ENCODE results near the gene MAP3K5.

MAP3K5 gene

DNA sequence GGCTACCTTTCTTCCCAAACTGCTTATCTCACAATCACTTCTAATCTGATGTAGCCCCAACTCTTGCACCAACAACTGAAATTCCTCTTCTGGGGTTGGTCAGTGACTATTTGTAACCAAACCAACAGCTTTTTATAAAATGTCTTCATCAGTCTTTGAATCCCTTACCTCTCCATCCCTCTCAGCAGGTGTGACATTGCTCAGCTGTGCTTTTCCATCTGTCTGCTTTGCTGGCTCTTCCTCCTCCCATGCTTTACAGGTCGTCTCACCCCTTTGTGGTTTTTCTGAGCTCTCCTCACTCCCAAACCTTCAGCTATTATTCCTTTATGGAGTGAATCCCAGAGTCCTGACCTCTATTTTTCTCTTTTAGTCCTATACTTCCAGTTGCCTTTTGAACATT is 248.0 kb downstream of the MAP3K5 start:
- no peak for TF ChIP-seq POLR2AphosphoS5 (IDR thresholded peaks at IDR 0.05; ENCODE audit: low read depth, low read length)
- no peak for TF ChIP-seq SIN3A (IDR thresholded peaks at IDR 0.05; ENCODE audit: borderline replicate concordance, insufficient read depth, low read length)
- TF ChIP-seq, protein P1, sequence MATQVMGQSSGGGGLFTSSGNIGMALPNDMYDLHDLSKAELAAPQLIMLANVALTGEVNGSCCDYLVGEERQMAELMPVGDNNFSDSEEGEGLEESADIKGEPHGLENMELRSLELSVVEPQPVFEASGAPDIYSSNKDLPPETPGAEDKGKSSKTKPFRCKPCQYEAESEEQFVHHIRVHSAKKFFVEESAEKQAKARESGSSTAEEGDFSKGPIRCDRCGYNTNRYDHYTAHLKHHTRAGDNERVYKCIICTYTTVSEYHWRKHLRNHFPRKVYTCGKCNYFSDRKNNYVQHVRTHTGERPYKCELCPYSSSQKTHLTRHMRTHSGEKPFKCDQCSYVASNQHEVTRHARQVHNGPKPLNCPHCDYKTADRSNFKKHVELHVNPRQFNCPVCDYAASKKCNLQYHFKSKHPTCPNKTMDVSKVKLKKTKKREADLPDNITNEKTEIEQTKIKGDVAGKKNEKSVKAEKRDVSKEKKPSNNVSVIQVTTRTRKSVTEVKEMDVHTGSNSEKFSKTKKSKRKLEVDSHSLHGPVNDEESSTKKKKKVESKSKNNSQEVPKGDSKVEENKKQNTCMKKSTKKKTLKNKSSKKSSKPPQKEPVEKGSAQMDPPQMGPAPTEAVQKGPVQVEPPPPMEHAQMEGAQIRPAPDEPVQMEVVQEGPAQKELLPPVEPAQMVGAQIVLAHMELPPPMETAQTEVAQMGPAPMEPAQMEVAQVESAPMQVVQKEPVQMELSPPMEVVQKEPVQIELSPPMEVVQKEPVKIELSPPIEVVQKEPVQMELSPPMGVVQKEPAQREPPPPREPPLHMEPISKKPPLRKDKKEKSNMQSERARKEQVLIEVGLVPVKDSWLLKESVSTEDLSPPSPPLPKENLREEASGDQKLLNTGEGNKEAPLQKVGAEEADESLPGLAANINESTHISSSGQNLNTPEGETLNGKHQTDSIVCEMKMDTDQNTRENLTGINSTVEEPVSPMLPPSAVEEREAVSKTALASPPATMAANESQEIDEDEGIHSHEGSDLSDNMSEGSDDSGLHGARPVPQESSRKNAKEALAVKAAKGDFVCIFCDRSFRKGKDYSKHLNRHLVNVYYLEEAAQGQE (IDR thresholded peaks at IDR 0.05; ENCODE audit: insufficient read depth in 1 of 2, low read depth in 2 of 2, low read length in 2 of 2) = no peak
- TF ChIP-seq FOXP2 (optimal IDR thresholded peaks at IDR 0.05; ENCODE audit: borderline replicate concordance, extremely low read depth, extremely low read length, insufficient read depth) = no peak
- no peak for TF ChIP-seq TAF1 (IDR thresholded peaks at IDR 0.05; ENCODE audit: borderline replicate concordance, insufficient read depth, low read length)

DNA sequence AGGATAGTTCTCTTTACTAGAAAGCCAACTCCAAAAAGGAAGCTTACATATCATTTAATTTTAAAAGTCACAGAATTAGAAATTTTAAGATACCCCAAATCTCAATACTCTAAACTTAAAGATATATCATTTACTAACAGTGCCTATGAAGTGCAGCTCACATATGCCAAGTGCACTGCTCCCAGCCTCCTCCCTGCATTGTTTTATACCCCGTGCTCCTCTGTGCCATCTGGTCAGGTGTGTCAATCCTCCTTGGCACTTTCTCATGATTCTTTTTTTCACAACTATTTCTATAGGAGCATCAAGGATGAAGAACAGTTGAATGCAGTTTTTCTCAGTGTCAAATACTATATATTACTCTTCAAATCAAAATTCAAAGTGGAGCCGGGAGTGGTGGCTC is 250.9 kb downstream of the MAP3K5 start:
- TF ChIP-seq, protein P1 (IDR thresholded peaks at IDR 0.05; ENCODE audit: insufficient read depth in 1 of 2, low read depth in 2 of 2, low read length in 2 of 2) = no peak
- TF ChIP-seq POLR2AphosphoS5 (IDR thresholded peaks at IDR 0.05; ENCODE audit: low read depth, low read length) (no peak), SIN3A (IDR thresholded peaks at IDR 0.05; ENCODE audit: borderline replicate concordance, insufficient read depth, low read length) (no peak), TAF1 (IDR thresholded peaks at IDR 0.05; ENCODE audit: borderline replicate concordance, insufficient read depth, low read length) (no peak)

DNA sequence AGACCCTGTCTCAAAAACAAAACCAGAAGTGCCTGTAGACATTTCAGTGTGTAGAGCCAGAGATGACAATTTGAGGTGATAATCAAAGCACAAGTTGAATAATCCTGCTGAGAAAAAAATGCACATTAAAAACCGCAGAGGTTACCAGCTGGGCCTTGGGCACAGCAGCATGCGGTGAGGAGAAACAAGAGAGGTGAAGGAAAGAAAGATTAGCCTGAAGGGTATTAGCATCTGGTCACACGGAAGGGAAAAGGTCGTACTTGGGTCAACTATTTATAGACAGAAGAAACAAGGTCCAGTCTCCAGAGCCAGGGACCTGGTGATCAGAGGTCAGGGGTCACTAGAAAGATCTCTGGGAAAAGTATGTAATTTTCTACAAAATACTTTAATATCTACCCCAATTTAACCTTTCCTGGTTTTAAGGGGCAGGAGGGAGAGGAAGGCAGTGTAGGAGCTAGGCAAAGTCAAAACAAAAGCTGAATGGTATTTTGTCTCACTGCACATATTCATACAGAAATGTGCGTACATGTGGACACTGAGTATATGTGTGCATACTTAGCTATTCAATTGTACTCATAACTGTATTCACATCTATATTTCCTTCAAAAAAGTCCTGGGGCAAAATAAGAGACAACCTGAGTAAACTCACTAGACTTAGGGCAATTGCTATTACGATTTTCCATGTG is 252.2 kb downstream of the MAP3K5 start:
- TF ChIP-seq SIN3A (IDR thresholded peaks at IDR 0.05; ENCODE audit: borderline replicate concordance, insufficient read depth, low read length) = no peak
- TF ChIP-seq FOXP2 (optimal IDR thresholded peaks at IDR 0.05; ENCODE audit: borderline replicate concordance, extremely low read depth, extremely low read length, insufficient read depth) = no peak
- TF ChIP-seq POLR2AphosphoS5 (IDR thresholded peaks at IDR 0.05; ENCODE audit: low read depth, low read length) = no peak
- TF ChIP-seq, protein P1 (IDR thresholded peaks at IDR 0.05; ENCODE audit: insufficient read depth in 1 of 2, low read depth in 2 of 2, low read length in 2 of 2) = no peak
- no peak for TF ChIP-seq TAF1 (IDR thresholded peaks at IDR 0.05; ENCODE audit: borderline replicate concordance, insufficient read depth, low read length)

DNA sequence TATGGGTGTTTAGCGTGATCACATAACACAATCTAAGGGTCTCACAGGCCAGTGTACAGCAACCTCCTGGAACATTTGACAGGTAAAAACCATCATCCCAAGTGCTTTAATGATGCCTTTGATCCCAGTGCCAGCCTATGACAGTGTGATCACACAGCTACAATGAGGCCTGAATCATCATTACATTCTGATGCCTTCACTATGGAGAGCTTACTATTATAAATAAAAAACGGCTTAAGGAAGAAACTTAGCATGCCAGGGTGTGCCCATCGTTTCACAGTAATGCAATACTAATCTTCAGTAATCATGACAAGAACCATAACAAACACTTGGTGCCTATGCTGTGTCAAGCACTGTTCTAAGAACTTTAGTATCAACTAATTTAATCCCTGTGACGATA is 253.4 kb downstream of the MAP3K5 start:
- TF ChIP-seq FOXP2 (optimal IDR thresholded peaks at IDR 0.05; ENCODE audit: borderline replicate concordance, extremely low read depth, extremely low read length, insufficient read depth) = no peak
- no peak for TF ChIP-seq SIN3A (IDR thresholded peaks at IDR 0.05; ENCODE audit: borderline replicate concordance, insufficient read depth, low read length)
- no peak for TF ChIP-seq TAF1 (IDR thresholded peaks at IDR 0.05; ENCODE audit: borderline replicate concordance, insufficient read depth, low read length)
- TF ChIP-seq, protein P1 (IDR thresholded peaks at IDR 0.05; ENCODE audit: insufficient read depth in 1 of 2, low read depth in 2 of 2, low read length in 2 of 2) = no peak
- no peak for TF ChIP-seq POLR2AphosphoS5 (IDR thresholded peaks at IDR 0.05; ENCODE audit: low read depth, low read length)
